ENCODE data around the gene LRRC1.

Gene LRRC1

DNA sequence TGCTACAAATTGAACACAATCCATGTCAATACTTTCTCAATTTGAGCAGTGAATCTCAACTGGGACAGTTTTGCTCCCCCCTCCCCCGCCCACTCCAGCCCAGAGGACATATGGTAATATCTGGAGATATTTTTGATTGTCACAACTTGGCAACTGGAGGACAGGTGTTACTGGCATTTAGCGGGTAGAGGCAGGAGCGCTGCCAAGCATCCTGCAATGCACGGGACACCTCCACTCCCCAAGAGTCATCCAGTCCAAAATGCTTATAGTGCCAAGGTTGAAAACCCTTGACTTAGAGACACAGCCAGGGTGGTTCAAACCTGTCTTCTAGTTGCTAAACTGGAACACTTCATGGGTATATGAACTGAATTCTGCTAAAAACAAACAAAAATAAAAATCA, 26.9 kb upstream of the LRRC1 start (continued):
- TF ChIP-seq ZNF223 (tag by site-specific recombination; IDR thresholded peaks at IDR 0.05) (no peak), ZFP69B (tag by site-specific recombination; IDR thresholded peaks at IDR 0.05) (no peak)

DNA sequence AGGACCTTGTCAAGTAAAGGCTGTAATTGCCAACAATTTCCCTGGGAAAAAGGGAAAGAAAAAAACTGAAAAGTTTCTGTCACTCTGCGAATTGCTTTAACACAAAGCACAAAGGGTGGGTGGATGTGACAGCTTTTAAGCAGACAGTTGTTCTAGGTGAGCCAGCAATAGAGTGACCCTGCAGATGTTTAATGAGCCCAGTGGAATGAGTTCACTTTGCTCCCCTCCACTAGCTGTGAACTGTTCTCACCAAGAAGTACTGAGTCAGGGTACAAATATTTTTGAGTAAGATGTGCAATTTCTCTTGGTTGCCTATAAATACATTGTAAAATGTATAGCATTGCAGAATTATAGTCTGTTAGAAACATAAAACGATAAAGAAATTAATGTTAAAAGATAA, 26.2 kb upstream of the LRRC1 start:
- POLR2A ChIA-PET, result no interaction called here
- TF ChIP-seq, protein P1, sequence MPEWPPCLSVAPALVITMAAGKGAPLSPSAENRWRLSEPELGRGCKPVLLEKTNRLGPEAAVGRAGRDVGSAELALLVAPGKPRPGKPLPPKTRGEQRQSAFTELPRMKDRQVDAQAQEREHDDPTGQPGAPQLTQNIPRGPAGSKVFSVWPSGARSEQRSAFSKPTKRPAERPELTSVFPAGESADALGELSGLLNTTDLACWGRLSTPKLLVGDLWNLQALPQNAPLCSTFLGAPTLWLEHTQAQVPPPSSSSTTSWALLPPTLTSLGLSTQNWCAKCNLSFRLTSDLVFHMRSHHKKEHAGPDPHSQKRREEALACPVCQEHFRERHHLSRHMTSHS (tag by site-specific recombination; IDR thresholded peaks at IDR 0.05), result no peak
- no peak for TF ChIP-seq ZFHX2 (tag by site-specific recombination; conservative IDR thresholded peaks at IDR 0.05)
- no peak for TF ChIP-seq GLI2 (tag by site-specific recombination; IDR thresholded peaks at IDR 0.05; ENCODE audit: borderline replicate concordance, low read depth)
- no peak for TF ChIP-seq ZNF629 (tag by site-specific recombination; IDR thresholded peaks at IDR 0.05)
- TF ChIP-seq ZNF214 (tag by site-specific recombination; IDR thresholded peaks at IDR 0.05; ENCODE audit: borderline replicate concordance), result no peak
- no peak for TF ChIP-seq ZNF473 (tag by site-specific recombination; IDR thresholded peaks at IDR 0.05)
- TF ChIP-seq ZNF174 (tag by site-specific recombination; IDR thresholded peaks at IDR 0.05), result no peak
- no peak for TF ChIP-seq ZNF426 (tag by site-specific recombination; IDR thresholded peaks at IDR 0.05)
- no peak for TF ChIP-seq TRIM28 (IDR thresholded peaks at IDR 0.05; ENCODE audit: borderline replicate concordance, low read length)
- CTCF ChIA-PET, result interaction anchor here (0.7 to 1.0 kb wide), 2 partner anchors 25 to 224 kb away, joined by 3 read pairs; no protein-coding TSS in a partner anchor
- Histone ChIP-seq H3K4me3 (ENCODE audit: low read depth, low read length) (no peak overlapping the region), H3K36me3 (ENCODE audit: control insufficient read depth in 2 of 2, insufficient read depth in 1 of 2, low read length in 2 of 2) (no peaks in the 10 kb centered on the region), H3K4me1 (ENCODE audit: control insufficient read depth, insufficient read depth, low read length) (peaks cover 6% of the 10 kb centered on the region), H3K9me3 (ENCODE audit: control insufficient read depth, insufficient read depth, low read depth, low read length) (no peaks in the 10 kb centered on the region), H3K27ac (ENCODE audit: extremely low read depth, low read depth, low read length) (no peak overlapping the region)

DNA sequence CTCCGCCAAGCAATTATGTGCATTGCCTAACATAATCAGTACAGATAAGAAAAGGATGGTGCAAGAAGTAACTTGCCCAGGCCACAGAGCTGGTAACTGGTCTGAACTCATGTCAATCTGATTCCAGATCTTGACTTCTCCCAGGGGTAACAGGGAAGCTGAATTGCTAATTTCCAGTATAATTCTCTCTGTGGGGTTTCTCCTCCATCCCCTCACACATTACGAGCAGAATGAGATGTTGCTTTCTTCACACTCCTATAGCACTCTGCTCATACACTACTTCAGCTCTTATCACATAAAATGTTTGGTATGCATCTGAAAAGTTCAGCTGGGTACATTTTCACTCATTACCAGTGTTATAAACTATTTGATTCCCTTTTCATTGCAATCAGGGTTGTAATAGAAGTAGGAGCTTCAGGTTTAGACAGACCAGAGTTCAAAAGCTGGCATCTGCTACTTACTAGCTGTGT, 24.0 kb upstream of the LRRC1 start:
- Histone ChIP-seq H3K9me3 (ENCODE audit: control insufficient read depth, insufficient read depth, low read depth, low read length) (no peaks in the 10 kb centered on the region), H3K4me3 (ENCODE audit: low read depth, low read length) (no peak overlapping the region), H3K4me1 (ENCODE audit: control insufficient read depth, insufficient read depth, low read length) (peaks cover 6% of the 10 kb centered on the region), H3K36me3 (ENCODE audit: control insufficient read depth in 2 of 2, insufficient read depth in 1 of 2, low read length in 2 of 2) (no peaks in the 10 kb centered on the region), H3K27ac (ENCODE audit: extremely low read depth, low read depth, low read length) (no peak overlapping the region)
- TF ChIP-seq ZBTB20 (tag by site-specific recombination; IDR thresholded peaks at IDR 0.05), result peak; percentile 56; the same call in 1 of the 2 replicates
- peak; percentile 76; the same call in 1 of the 2 replicates for TF ChIP-seq TRIM28 (IDR thresholded peaks at IDR 0.05; ENCODE audit: borderline replicate concordance, low read length)
- no peak for TF ChIP-seq ZSCAN16 (tag by site-specific recombination; IDR thresholded peaks at IDR 0.05)
- ChIA-PET POLR2A (interaction anchor here (2.5 kb wide), 1 partner anchor 23 kb away, joined by 17 read pairs; the partner anchor contains the start of gene LRRC1), CTCF (interaction anchor here (1.0 to 1.9 kb wide), 4 partner anchors 36 to 52 kb away, joined by 4 to 9 read pairs (median 6); no protein-coding TSS in a partner anchor)

DNA sequence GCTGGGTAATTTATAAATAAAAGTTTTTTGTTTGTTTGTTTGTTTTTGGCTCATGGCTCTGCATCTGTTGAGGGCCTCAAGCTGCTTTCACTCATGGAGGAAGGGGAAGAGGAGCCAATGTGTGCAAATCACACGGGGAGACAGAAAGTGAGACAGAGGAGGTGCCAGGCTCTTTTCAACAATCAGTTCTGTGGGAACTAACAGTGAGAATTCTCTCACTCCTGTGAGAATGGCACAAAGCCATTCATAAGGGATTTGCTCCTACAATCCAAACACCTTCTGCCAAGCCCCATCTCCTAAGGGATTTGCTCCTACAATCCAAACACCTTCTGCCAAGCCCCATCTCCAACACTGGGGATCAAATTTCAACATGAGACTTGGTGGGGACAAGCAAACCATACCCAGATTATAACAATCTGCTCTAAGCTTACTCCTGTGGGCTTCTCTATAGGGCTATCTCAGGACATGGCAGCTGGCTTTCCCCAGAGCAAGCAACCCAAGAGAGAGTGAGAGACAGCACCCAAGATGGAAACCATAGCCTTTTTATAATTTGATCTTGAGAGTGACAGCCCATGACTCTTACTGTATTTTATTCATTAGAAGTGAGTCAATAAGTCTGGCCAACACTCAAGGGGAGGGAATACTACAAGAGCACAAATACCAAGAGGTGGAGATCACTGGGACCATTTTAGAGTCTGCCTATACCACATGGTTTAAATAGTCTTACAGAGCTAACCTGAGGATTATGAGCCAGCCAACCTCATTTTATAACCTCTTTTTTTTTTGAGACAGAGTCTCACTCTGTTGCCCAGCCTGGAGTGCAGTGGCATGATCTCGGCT, 22.8 kb upstream of the LRRC1 start:
- POLR2A ChIA-PET, result interaction anchor here (2.5 kb wide), 1 partner anchor 22 kb away, joined by 17 read pairs; the partner anchor contains the start of gene LRRC1
- Histone ChIP-seq H3K9me3 (ENCODE audit: control insufficient read depth, insufficient read depth, low read depth, low read length) (no peaks in the 10 kb centered on the region), H3K27ac (ENCODE audit: extremely low read depth, low read depth, low read length) (no peak overlapping the region), H3K36me3 (ENCODE audit: control insufficient read depth in 2 of 2, insufficient read depth in 1 of 2, low read length in 2 of 2) (no peaks in the 10 kb centered on the region), H3K4me3 (ENCODE audit: low read depth, low read length) (no peak overlapping the region), H3K4me1 (ENCODE audit: control insufficient read depth, insufficient read depth, low read length) (peaks cover 6% of the 10 kb centered on the region)
- CTCF ChIA-PET, result interaction anchor here (0.6 to 1.4 kb wide), 5 partner anchors 21 to 1442 kb away, joined by 3 to 8 read pairs (median 3); no protein-coding TSS in a partner anchor
- TF ChIP-seq MZF1 (tag by site-specific recombination; IDR thresholded peaks at IDR 0.05; ENCODE audit: borderline replicate concordance) (peak; percentile 63; the same call in 1 of the 2 replicates), ZNF114 (tag by site-specific recombination; IDR thresholded peaks at IDR 0.05) (no peak)
- TF ChIP-seq, protein P2, sequence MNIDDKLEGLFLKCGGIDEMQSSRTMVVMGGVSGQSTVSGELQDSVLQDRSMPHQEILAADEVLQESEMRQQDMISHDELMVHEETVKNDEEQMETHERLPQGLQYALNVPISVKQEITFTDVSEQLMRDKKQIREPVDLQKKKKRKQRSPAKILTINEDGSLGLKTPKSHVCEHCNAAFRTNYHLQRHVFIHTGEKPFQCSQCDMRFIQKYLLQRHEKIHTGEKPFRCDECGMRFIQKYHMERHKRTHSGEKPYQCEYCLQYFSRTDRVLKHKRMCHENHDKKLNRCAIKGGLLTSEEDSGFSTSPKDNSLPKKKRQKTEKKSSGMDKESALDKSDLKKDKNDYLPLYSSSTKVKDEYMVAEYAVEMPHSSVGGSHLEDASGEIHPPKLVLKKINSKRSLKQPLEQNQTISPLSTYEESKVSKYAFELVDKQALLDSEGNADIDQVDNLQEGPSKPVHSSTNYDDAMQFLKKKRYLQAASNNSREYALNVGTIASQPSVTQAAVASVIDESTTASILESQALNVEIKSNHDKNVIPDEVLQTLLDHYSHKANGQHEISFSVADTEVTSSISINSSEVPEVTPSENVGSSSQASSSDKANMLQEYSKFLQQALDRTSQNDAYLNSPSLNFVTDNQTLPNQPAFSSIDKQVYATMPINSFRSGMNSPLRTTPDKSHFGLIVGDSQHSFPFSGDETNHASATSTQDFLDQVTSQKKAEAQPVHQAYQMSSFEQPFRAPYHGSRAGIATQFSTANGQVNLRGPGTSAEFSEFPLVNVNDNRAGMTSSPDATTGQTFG (tag by site-specific recombination; IDR thresholded peaks at IDR 0.05; ENCODE audit: borderline replicate concordance), result no peak

Data from HEK293 (cell line).